ENCODE measurements around the gene COPS9.

COPS9 gene

GRCh38 chr2:240146627-240147278, 10.6 kb upstream of the COPS9 start:
- TF ChIP-seq EZH2phosphoT487 (IDR thresholded peaks at IDR 0.05; ENCODE audit: borderline replicate concordance) (no peak), CTCF (conservative IDR thresholded peaks at IDR 0.05; ENCODE audit: low read length) (no peak)
- no peak overlapping the region for H3K4me3 ChIP-seq (ENCODE audit: low read length, poor library complexity, severe bottlenecking)
- no peaks in the 10 kb centered on the region for H3K27me3 ChIP-seq (ENCODE audit: insufficient read depth, low read length, poor library complexity, severe bottlenecking)
- no peaks in the 10 kb centered on the region for H3K4me1 ChIP-seq (ENCODE audit: insufficient read depth, low read length, poor library complexity, severe bottlenecking)
- H3K79me2 ChIP-seq (ENCODE audit: insufficient read depth, low read length) = no peaks in the 10 kb centered on the region
- no peaks in the 10 kb centered on the region for H4K20me1 ChIP-seq (ENCODE audit: insufficient read depth, low read length, poor library complexity, severe bottlenecking)
- no peaks in the 10 kb centered on the region for H3F3A ChIP-seq (ENCODE audit: low read depth)
- no peaks in the 10 kb centered on the region for H3K36me3 ChIP-seq (ENCODE audit: insufficient read depth, low read length)
- H3K9me3 ChIP-seq (ENCODE audit: insufficient read depth, low read depth, low read length) = no peaks in the 10 kb centered on the region
- H2AFZ ChIP-seq (ENCODE audit: low read length) = no peak overlapping the region
- no peaks in the 10 kb centered on the region for H3K9me2 ChIP-seq (replicated peaks; ENCODE audit: low read depth, low read length)
- H3K9ac ChIP-seq (ENCODE audit: low read depth, low read length, poor library complexity, severe bottlenecking) = no peak overlapping the region
- H3K4me2 ChIP-seq (ENCODE audit: low read depth, low read length, poor library complexity, severe bottlenecking) = no peak overlapping the region

GRCh38 chr2:240146141-240146561, 10.0 kb upstream of the COPS9 start:
- Histone ChIP-seq H4K20me1 (ENCODE audit: insufficient read depth, low read length, poor library complexity, severe bottlenecking) (no peaks in the 10 kb centered on the region), H3K36me3 (ENCODE audit: insufficient read depth, low read length) (no peaks in the 10 kb centered on the region), H3K9me3 (ENCODE audit: insufficient read depth, low read depth, low read length) (no peaks in the 10 kb centered on the region), H3K79me2 (ENCODE audit: insufficient read depth, low read length) (no peaks in the 10 kb centered on the region), H3K4me1 (ENCODE audit: insufficient read depth, low read length, poor library complexity, severe bottlenecking) (no peaks in the 10 kb centered on the region), H3K4me2 (ENCODE audit: low read depth, low read length, poor library complexity, severe bottlenecking) (no peak overlapping the region), H3K9me2 (replicated peaks; ENCODE audit: low read depth, low read length) (no peaks in the 10 kb centered on the region), H3K4me3 (ENCODE audit: low read length, poor library complexity, severe bottlenecking) (no peak overlapping the region), H3K27me3 (ENCODE audit: insufficient read depth, low read length, poor library complexity, severe bottlenecking) (no peaks in the 10 kb centered on the region), H3F3A (ENCODE audit: low read depth) (no peaks in the 10 kb centered on the region), H3K9ac (ENCODE audit: low read depth, low read length, poor library complexity, severe bottlenecking) (no peak overlapping the region), H2AFZ (ENCODE audit: low read length) (no peak overlapping the region)
- TF ChIP-seq EZH2phosphoT487 (IDR thresholded peaks at IDR 0.05; ENCODE audit: borderline replicate concordance) (no peak), CTCF (conservative IDR thresholded peaks at IDR 0.05; ENCODE audit: low read length) (no peak)

GRCh38 chr2:240145461-240145860, 9.4 kb upstream of the COPS9 start:
- no peak overlapping the region for H3K4me3 ChIP-seq (ENCODE audit: low read length, poor library complexity, severe bottlenecking)
- H3K9me3 ChIP-seq (ENCODE audit: insufficient read depth, low read depth, low read length) = no peaks in the 10 kb centered on the region
- H2AFZ ChIP-seq (ENCODE audit: low read length) = no peak overlapping the region
- no peaks in the 10 kb centered on the region for H3K79me2 ChIP-seq (ENCODE audit: insufficient read depth, low read length)
- no peaks in the 10 kb centered on the region for H3K4me1 ChIP-seq (ENCODE audit: insufficient read depth, low read length, poor library complexity, severe bottlenecking)
- no peak overlapping the region for H3K4me2 ChIP-seq (ENCODE audit: low read depth, low read length, poor library complexity, severe bottlenecking)
- H3K36me3 ChIP-seq (ENCODE audit: insufficient read depth, low read length) = no peaks in the 10 kb centered on the region
- no peaks in the 10 kb centered on the region for H4K20me1 ChIP-seq (ENCODE audit: insufficient read depth, low read length, poor library complexity, severe bottlenecking)
- no peaks in the 10 kb centered on the region for H3K27me3 ChIP-seq (ENCODE audit: insufficient read depth, low read length, poor library complexity, severe bottlenecking)
- H3K9me2 ChIP-seq (replicated peaks; ENCODE audit: low read depth, low read length) = no peaks in the 10 kb centered on the region
- no peaks in the 10 kb centered on the region for H3F3A ChIP-seq (ENCODE audit: low read depth)
- H3K9ac ChIP-seq (ENCODE audit: low read depth, low read length, poor library complexity, severe bottlenecking) = no peak overlapping the region
- TF ChIP-seq EZH2phosphoT487 (IDR thresholded peaks at IDR 0.05; ENCODE audit: borderline replicate concordance) = no peak
- TF ChIP-seq CTCF (conservative IDR thresholded peaks at IDR 0.05; ENCODE audit: low read length) = no peak
